Measurements from ENCODE around the gene PHF19.

Gene PHF19

DNA sequence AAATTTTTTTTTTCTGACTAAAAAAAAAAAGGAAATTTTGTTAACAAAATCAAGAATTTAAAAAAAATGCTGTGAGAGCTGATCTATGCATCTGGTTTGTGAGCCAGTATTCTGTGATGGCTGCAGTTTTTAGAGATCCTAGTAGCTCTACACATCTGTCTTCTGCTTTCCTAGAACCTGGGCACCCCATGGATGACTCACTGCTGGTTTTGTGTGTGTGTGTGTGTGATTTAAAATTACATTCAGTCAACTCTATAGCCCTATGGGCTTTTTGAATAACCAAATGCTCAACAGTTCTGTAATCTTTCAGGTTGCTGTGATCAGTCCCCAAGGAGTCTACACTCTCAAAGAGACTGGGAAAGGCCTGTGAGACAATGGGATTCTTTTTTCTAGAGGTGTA lies 31.7 kb downstream of the PHF19 start:
- no peak overlapping the region for H3K4me3 ChIP-seq (ENCODE audit: low read depth, low read length)
- TF ChIP-seq MYC (IDR thresholded peaks at IDR 0.05; ENCODE audit: low read depth, low read length) (no peak), CTCF (IDR thresholded peaks at IDR 0.05; ENCODE audit: low read depth, low read length) (no peak), MAX (IDR thresholded peaks at IDR 0.05; ENCODE audit: low read depth, low read length) (no peak), POLR2A (IDR thresholded peaks at IDR 0.05; ENCODE audit: extremely low read depth, insufficient read length) (no peak)
- DNase-seq (ENCODE audit: low read depth): no peak

DNA sequence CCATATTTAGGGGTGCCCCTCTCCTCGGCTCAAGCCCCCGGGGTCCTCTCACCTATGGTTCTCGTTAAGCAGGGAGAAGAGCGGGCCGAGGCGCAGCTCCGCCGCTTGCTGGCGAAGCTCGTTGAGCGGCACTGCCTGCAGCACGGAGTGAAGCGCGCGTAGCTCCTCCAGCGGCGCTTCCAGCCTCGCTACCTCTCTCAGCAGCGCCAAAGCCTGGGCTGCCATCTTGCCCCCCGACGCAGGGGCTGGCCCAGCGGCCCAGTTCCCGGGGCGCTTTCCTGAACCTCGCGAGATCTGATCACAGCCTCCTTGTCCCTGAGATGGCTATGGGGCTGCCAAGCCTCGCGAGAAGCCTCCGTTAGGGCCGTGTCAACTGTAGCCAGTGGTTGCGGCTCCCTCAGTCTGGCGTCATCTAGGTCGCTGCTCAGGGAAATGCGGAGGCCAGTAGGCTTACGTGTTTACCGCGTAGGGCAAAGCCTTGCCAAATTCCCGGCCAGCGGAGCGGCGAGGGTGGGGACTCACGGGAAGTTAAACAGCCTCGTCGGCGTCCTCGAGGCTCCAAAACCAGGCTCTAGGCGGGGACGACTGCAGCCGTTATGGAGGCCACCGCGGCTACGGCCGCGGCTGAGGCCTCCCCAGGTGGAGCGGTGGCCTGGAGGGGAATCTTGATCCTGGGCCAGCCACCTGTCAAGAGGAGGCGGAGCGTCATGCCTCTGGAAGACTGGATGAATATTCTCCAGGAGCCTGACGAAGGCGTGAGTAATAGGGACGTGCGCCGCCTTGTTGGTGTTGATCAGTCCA lies 34.1 kb downstream of the PHF19 start, which contains the start of gene PSMD5:
Gene PSMD5, minus strand, starts transcription at position 238 of the 801 bp plus-strand sequence. Its CDS starts 13 bp downstream, at position 225.
- peak; percentile 27; the same call in 1 of the 2 replicates for TF ChIP-seq MAX (IDR thresholded peaks at IDR 0.05; ENCODE audit: low read depth, low read length)
- TF ChIP-seq MYC (IDR thresholded peaks at IDR 0.05; ENCODE audit: low read depth, low read length): peak; percentile 61; the same call in 1 of the 2 replicates
- no peak for TF ChIP-seq CTCF (IDR thresholded peaks at IDR 0.05; ENCODE audit: low read depth, low read length)
- TF ChIP-seq POLR2A (IDR thresholded peaks at IDR 0.05; ENCODE audit: extremely low read depth, insufficient read length): peak; percentile 94
- H3K4me3 ChIP-seq (ENCODE audit: low read depth, low read length): peak within 1 kb of the TSS; percentile 95
- peak; percentile 99 for DNase-seq (ENCODE audit: low read depth)

- peak overlapping the region; percentile 95 for H3K4me3 ChIP-seq (ENCODE audit: low read depth, low read length)
- TF ChIP-seq CTCF (IDR thresholded peaks at IDR 0.05; ENCODE audit: low read depth, low read length): no peak
- no peak for TF ChIP-seq MAX (IDR thresholded peaks at IDR 0.05; ENCODE audit: low read depth, low read length)
- no peak for TF ChIP-seq POLR2A (IDR thresholded peaks at IDR 0.05; ENCODE audit: extremely low read depth, insufficient read length)
- no peak for TF ChIP-seq MYC (IDR thresholded peaks at IDR 0.05; ENCODE audit: low read depth, low read length)
- DNase-seq (ENCODE audit: low read depth): no peak
Observed at GRCh38 chr9:120841930-120842684, 34.9 kb downstream of the PHF19 start.

GRCh38 chr9:120839146-120839545 lies 37.8 kb downstream of the PHF19 start:
- no peak for DNase-seq (ENCODE audit: low read depth)

More at GRCh38 chr9:120839146-120839545, 37.8 kb downstream of the PHF19 start:
- peak overlapping the region; percentile 2 for H3K4me3 ChIP-seq (ENCODE audit: low read depth, low read length)
- TF ChIP-seq CTCF (IDR thresholded peaks at IDR 0.05; ENCODE audit: low read depth, low read length) (no peak), MYC (IDR thresholded peaks at IDR 0.05; ENCODE audit: low read depth, low read length) (no peak), MAX (IDR thresholded peaks at IDR 0.05; ENCODE audit: low read depth, low read length) (no peak), POLR2A (IDR thresholded peaks at IDR 0.05; ENCODE audit: extremely low read depth, insufficient read length) (no peak)
